GM18909 (cell line): ENCODE measurements around the gene TPSAB1.
"Not testable (repeated sequence)": the region's sequence is repeated elsewhere in the genome, so short reads cannot be mapped to it uniquely, and the experiment has no call there.

Source experiments
- ATAC-seq: cut with Tn5 transposase; IDR thresholded peaks from one replicate; pipeline ENCODE4 v1.9.1; 2021; ENCODE audit warnings: mild to moderate bottlenecking; ENCODE audit not compliant: unreplicated experiment, poor library complexity

Gene TPSAB1

GRCh38 chr16:1240436-1240835 lies at the start of gene TPSAB1:
Gene TPSAB1, plus strand, starts transcription at chr16:1240705. Its CDS starts 234 bp downstream, at chr16:1240939.
- not testable (repeated sequence) for ATAC-seq

- not testable (repeated sequence) for ATAC-seq
These were observed 49.7 kb upstream of the TPSAB1 start for GRCh38 chr16:1190789-1191188.

DNA sequence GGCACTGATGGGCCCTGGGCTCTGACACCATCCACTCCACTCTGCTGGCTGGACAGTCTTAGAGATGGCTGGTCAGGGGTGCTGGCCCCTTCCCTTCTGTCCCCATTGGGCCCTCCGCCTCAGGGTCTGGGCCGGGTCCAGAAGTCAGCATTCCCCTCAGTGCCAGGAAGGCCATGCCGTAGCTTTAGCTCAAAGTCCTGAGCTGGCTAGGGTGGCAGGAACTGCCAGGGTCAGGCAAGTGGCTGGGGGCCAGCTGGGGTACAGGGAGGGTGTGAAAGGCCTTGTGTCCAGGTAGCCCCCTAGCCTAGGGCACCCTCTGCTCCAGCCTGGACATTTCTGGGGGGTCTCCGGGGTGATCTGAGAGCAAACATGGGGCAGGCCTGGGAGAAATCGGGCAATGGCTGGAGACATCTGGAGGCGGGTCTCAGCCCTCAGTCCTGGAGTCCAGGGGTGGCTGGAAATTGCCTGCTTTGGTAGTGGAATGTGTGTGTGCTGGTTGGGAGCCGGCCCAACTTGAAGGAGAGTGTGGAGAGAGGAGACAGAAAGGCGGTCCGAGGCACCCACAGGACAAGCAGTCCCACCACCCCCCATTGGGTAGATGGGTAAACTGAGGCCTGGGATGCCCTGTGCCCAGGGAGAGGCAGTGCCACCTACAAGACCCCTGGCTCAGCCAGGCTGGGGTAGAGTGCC lies 48.0 kb upstream of the TPSAB1 start:
- no peak for ATAC-seq

- no peak for ATAC-seq
These were observed 47.2 kb upstream of the TPSAB1 start for GRCh38 chr16:1193143-1193824.

DNA sequence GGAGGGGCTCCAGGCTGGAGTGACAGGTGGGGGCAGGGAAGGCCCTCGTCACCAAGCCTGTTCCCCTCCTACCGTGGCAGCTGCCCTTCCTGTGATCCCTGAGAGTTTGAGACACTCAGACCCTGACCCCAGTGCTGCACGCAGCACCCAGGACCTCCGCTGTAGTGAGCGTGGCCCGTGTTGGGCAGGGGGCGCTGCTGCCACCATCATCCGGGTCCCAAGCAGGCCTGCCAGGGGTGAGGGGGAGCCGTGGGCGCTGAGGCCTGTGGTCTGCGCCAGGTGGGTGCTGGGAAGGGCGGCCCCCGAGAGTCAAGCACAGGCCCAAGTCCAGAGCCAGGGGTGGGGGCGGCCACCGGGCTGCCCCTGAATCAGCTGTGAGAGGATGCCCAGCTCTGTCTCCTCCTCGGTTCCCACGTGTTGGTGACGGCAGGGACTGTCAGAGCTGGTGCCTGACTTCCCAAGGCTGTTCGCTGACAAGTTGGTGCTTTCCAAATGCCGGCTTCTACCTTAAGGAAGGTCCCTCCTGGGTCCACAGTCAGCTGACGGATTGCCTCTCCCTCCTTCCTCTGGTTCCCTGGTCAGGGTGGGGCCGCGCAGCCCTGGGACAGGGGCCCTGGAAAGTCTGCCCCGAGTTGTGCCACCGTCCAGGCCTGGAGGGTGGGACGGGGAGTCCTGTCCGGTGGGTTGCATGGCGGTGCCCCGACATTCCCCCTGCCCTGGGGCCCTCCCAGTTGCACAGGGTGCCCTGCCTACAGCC lies 46.5 kb upstream of the TPSAB1 start:
- ATAC-seq = no peak

DNA sequence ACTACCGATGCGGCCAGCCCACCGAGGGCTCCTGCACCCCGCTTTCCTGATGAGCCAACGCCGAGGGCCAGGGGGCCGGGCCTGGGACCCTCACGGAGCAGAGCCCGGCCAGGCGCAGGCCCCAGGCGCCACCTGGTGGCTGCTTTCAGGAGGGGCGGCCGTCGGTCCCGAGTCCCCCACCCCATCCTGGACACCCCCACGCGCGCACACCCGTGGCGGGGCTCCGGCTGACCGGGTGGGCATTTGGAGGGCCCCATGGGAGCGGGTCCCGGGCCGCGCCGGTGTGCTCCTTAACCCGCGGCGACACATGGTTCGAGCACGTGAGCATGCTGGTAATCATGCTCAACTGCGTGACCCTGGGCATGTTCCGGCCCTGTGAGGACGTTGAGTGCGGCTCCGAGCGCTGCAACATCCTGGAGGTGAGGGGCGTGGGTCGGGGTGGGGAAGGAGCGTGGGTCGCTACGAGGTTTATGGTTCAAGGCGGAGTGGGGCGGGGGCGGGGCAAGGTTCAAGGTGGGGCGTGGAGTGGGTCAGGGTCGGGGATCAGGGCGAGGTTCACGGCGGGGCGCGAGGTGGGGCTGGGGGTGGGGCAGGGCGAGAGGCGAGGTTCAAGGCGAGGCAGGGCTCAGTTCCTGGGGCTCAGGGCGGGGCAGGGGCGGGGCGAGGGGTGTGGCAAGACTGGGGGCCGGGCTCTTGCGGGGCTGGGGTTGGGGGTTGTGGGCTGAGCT lies 45.7 kb upstream of the TPSAB1 start:
- no peak for ATAC-seq

- no peak for ATAC-seq
These were observed 45.2 kb upstream of the TPSAB1 start for GRCh38 chr16:1195393-1195666.

DNA sequence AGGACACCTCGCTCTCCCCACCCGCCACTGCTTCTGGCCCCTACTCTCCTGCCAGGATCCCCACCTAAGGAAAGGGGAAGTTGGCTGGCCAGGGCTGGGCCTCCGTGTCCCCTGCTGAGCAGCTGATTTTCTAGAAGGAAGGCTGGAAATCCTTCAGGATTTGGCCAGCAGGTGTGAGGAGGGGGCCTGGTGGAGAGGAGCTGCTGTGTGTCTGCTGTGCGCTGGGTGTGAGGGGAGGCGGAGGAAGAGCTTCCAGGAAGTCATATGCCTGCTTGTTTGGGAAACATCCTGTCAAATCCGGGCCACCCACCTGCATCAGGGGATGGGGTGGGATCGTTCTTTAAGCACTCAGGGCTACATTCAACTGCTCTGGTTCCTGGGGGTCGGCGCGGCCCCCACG lies 44.0 kb upstream of the TPSAB1 start:
- ATAC-seq = no peak

GRCh38 chr16:1197237-1197866 lies 43.2 kb upstream of the TPSAB1 start:
- ATAC-seq = no peak

GRCh38 chr16:1198194-1198593 lies 42.3 kb upstream of the TPSAB1 start:
- no peak for ATAC-seq

DNA sequence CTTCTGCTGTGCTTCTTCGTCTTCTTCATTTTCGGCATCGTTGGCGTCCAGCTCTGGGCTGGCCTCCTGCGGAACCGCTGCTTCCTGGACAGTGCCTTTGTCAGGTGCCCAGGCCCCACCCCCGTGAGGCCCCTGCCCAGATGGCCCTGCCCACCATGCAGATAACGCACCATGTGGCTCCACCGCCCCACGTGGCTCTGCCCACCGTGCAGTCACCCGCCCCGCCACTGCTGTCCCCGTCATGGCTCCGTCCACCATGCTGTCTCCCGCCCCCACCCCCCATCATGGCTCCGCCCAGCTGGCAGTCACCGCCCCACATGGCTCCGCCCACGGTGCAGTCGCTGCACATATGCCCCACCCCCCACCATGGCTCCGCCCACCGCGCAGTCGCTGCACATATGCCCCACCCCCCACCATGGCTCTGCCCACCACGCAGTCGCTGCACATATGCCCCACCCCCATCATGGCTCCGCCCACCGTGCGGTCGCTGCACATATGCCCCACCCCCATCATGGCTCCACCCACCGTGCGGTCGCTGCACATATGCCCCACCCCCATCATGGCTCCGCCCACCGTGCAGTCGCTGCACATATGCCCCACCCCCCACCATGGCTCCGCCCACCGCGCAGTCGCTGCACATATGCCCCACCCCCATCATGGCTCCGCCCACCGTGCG lies 41.7 kb upstream of the TPSAB1 start:
- ATAC-seq = not testable (repeated sequence)

DNA sequence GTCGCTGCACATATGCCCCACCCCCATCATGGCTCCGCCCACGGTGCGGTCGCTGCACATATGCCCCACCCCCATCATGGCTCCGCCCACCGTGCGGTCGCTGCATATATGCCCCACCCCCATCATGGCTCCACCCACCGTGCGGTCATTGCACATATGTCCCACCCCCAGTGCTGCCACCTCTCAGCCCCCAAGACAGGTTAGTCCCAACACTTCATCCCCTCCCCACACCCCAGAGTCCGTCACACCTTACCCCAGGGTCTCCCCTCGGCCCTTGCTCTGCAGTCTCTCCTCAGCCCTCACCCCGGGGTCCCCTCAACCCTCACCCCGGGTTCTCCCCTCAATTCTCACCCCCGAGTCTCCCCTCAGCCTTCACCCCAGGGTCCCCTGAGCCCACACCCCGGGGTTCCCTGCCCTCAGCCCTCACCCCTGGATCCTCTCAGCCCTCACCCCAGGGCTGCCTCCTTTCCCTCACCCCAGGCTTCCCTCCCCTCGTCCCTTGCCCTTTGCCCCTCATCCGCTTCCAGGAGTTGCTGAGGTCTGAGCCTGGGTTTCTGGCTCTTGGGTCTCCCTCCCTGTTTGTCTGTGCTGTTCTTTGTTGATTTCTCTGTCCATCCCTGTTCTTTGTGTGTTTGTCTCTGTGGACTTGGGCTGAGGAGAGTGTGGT lies 41.0 kb upstream of the TPSAB1 start:
- no peak for ATAC-seq

DNA sequence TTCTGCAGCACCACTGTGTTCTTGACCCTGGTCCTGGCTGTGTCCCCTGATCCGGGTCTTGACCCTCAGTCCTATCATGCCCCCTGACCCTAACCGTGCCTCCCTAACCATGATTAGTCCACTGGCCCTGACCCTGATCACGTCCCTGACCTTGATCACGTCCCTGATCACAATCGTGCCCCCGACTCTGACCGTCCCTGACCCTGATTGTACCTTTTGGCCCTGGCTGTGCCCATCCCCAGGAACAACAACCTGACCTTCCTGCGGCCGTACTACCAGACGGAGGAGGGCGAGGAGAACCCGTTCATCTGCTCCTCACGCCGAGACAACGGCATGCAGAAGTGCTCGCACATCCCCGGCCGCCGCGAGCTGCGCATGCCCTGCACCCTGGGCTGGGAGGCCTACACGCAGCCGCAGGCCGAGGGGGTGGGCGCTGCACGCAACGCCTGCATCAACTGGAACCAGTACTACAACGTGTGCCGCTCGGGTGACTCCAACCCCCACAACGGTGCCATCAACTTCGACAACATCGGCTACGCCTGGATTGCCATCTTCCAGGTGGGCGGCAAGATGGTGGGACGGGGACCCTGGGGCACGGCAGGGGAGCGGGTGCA lies 40.4 kb upstream of the TPSAB1 start:
- no peak for ATAC-seq

GRCh38 chr16:1201444-1201843 lies 39.1 kb upstream of the TPSAB1 start:
- no peak for ATAC-seq

DNA sequence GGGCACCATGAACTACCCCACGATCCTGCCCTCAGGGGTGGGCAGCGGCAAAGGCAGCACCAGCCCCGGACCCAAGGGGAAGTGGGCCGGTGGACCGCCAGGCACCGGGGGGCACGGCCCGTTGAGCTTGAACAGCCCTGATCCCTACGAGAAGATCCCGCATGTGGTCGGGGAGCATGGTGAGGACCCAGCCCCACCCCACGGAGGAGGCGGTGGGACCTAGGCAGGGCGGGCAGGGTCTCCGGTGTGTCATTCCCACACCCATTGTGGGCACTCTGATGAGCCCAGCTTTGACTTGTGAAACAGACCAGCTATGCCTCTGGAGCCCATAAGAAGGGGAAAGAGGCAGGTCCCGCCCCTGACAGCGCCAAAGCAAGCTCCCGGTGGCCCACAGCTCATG lies 38.2 kb upstream of the TPSAB1 start:
- no peak for ATAC-seq

DNA sequence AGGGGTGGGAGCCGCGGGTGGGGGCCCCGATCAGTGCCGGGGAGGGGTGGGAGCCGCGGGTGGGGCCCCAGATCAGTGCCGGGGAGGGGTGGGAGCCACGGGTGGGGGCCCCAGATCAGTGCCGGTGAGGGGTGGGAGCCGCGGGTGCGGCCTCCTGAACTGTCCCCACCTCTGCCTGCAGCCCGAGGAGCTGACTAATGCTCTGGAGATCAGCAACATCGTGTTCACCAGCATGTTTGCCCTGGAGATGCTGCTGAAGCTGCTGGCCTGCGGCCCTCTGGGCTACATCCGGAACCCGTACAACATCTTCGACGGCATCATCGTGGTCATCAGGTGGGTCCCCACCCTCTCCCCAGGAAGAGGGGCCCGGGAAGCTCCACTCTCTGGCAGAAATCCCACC lies 35.6 kb upstream of the TPSAB1 start:
- no peak for ATAC-seq

DNA sequence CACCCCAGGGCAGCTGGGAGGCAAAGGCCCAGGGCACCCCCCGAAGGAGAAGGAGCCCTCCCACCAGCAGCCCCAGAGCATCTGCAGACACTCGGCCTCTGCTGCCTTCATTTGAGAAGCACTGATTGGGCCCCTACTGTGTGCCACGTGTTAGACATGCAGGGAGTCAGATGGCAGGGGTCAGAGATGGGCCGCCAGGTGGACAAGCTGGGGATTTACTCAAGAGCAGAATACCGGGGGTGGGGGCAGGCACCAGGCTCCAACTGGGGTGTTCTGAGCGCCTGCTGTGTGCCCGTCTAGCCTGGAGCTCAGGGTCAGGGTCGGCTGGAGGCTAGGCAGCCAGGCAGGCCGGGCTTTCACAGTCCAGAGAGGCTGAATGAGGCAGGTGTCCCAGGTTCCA lies 34.2 kb upstream of the TPSAB1 start:
- ATAC-seq = no peak

- no peak for ATAC-seq
These were observed 33.7 kb upstream of the TPSAB1 start for GRCh38 chr16:1206786-1207185.

GRCh38 chr16:1208239-1208830 lies 32.2 kb upstream of the TPSAB1 start:
- ATAC-seq = no peak
